NT2/D1 (cell line): Measurements from ENCODE around the gene IFNA7.
"Not testable (repeated sequence)": the region's sequence is repeated elsewhere in the genome, so short reads cannot be mapped to it uniquely, and the experiment has no call there.

Experiments used
- SUZ12 ChIP-seq: IDR thresholded peaks from 2 replicates; pipeline ENCODE4 v1.6.1; 2011; ENCODE audit not compliant: insufficient read length, insufficient read depth; ENCODE audit errors: extremely low read depth
- YY1 ChIP-seq: IDR thresholded peaks from 2 replicates; pipeline ENCODE4 v1.6.1; 2011; ENCODE audit not compliant: insufficient read length, insufficient read depth
- ZNF274 ChIP-seq: IDR thresholded peaks from 2 replicates; pipeline ENCODE4 v1.6.1; 2011; ENCODE audit warnings: mild to moderate bottlenecking, low read depth, low read length

DNA sequence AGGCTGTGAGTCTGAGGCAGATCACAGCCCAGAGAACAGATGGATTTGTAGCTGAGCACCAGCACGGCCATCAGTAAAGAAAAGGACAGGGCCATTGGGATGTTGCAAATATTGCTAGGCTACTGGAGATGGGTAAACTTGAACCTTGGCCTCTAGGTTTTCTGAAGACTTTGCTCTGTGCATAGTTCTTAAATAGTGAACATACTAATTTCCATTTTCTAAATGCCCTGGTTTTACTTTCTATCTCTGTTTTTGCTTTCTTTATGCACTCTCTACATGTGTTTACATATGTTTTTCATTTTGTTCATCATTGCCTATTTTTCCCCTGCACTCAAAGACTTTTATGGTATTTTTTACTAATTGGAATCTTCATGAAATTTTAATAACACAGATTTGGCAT lies 15.2 kb upstream of the IFNA7 start, which contains the start of gene IFNA16:
- not testable (repeated sequence) for TF ChIP-seq YY1, ZNF274, SUZ12
